Right lobe of liver (tissue), 6 donors: ENCODE measurements around the gene CORO2B. TPM values are rescaled to one million over a fixed set of nuclear protein-coding genes. Genes with fewer than 3 reads are reported as not detected.
"Not testable (repeated sequence)": the region's sequence is repeated elsewhere in the genome, so short reads cannot be mapped to it uniquely, and the experiment has no call there.

ENCODE experiments used
- ATAC-seq, 4 donors: fragments of 200-7000 bp; cut with Tn5 transposase; one replicate each; pipeline ENCODE4 v1.9.1; 2020; ENCODE audit warnings: mild to moderate bottlenecking in 4 of 4, moderate library complexity in 4 of 4
- DNase-seq, 3 donors: peaks; one replicate each; pipeline ENCODE4 v3.0.0-alpha.2; 2020
- H3K27ac ChIP-seq, 3 donors: fragments of 200-600 bp; one replicate each; pipeline ENCODE4 v1.8.0; 2022
- H3K27me3 ChIP-seq, 2 donors: fragments of 200-600 bp; one replicate each; pipeline ENCODE4 v1.8.0; 2022
- H3K36me3 ChIP-seq, 4 donors: fragments of 200-600 bp; sonication (generic) in 1 of 4; one replicate each; pipeline versions ENCODE4 v1.5.1 to v1.8.0; 2017 to 2022; ENCODE audit warnings: control low read depth in 1 of 4
- H3K4me1 ChIP-seq, 4 donors: fragments of 200-600 bp; sonication (generic) in 1 of 4; one replicate each; pipeline versions ENCODE4 v1.5.1 to v1.8.0; 2017 to 2022; ENCODE audit warnings: control low read depth in 1 of 4
- H3K4me3 ChIP-seq, 3 donors: fragments of 200-600 bp; one replicate each; pipeline ENCODE4 v1.8.0; 2022
- H3K9me3 ChIP-seq, 4 donors: fragments of 200-600 bp; sonication (generic) in 1 of 4; one replicate each; pipeline versions ENCODE4 v1.5.1 to v1.8.0; 2017 to 2022; ENCODE audit warnings: control low read depth in 1 of 4
- POLR2A ChIP-seq: fragments of 450-650 bp; IDR thresholded peaks from one replicate; pipeline ENCODE4 v1.6.1; 2017; ENCODE audit warnings: antibody characterized with exemption, mild to moderate bottlenecking
- WGBS: methylation state at CpG from one replicate; pipeline ENCODE4 v1.1.6; 2018; ENCODE audit warnings: low coverage, low lambda C conversion rate; ENCODE audit not compliant: insufficient coverage; ENCODE audit errors: missing lambda C conversion rate; 5-methylcytosine and 5-hydroxymethylcytosine counted together
- intact Hi-C, 2 donors: fragments of 100-400 bp; cut with DNase I; formaldehyde crosslinking; loops; one replicate each; pipeline versions ENCODE4 v1.11.2 to v1.14.1; 2022
- total RNA-seq, 6 experiments: library from RNA; depleted of rRNA in 2 of 6; stranded (reverse); fragments of >200 nt in 2 of 6; fragmentation: NEBNext Ultra II Directional in 3 of 6; extraction: Animal tissue kit (Norgen Biotek cat#: 25700) in 3 of 6; gene quantifications; one replicate each; pipeline versions ENCODE4 v1.1.0 to v1.2.4, GENCODE V29; 2016 to 2023
- TF ChIP-seq, protein P1 (sequence below), 4 donors: fragments of 200-600 bp in 3 of 4; fragments of 450-650 bp in 1 of 4; IDR thresholded peaks; one replicate each; pipeline versions ENCODE4 v1.5.1 to v1.8.0; 2016 to 2022; ENCODE audit warnings: antibody characterized with exemption in 4 of 4, mild to moderate bottlenecking in 2 of 4
- donor health status: DM: no; HTN: yes; CAD: no.
- donor health status: DM: no; HTN: no; CAD: no.
- donor health status: DM: no; HTN: no; CAD: no.
- donor health status: DM: no; HTN: yes; CAD: no.
- donor health status: DM: no; HTN: yes; CAD: no.

The CORO2B gene
- total RNA-seq, 6 experiments from 2014 or later, result 0.18 to 0.68 (median 0.41) TPM

GRCh38 chr15:68743256-68743655 is 164.5 kb downstream of the CORO2B start:
- 88% methylated on average over 3 of the region's 3 CpGs for WGBS

GRCh38 chr15:68749365-68749764 is 170.6 kb downstream of the CORO2B start:
- Histone ChIP-seq H3K27ac (no peak overlapping the region), H3K4me1 (no peaks in the 10 kb centered on the region), H3K36me3 (no peaks in the 10 kb centered on the region), H3K4me3 (no peak overlapping the region), H3K27me3 (no peaks in the 10 kb centered on the region), H3K9me3 (peaks cover 0 to 3% (median 0%) of the 10 kb centered on the region in 4 donors)
- intact Hi-C loops, result no loop called here
- ATAC-seq (no peak), DNase-seq (no peak)
- WGBS, result 72% methylated on average over 7 of the region's 7 CpGs
- TF ChIP-seq POLR2A, result no peak
- TF ChIP-seq, protein P1, sequence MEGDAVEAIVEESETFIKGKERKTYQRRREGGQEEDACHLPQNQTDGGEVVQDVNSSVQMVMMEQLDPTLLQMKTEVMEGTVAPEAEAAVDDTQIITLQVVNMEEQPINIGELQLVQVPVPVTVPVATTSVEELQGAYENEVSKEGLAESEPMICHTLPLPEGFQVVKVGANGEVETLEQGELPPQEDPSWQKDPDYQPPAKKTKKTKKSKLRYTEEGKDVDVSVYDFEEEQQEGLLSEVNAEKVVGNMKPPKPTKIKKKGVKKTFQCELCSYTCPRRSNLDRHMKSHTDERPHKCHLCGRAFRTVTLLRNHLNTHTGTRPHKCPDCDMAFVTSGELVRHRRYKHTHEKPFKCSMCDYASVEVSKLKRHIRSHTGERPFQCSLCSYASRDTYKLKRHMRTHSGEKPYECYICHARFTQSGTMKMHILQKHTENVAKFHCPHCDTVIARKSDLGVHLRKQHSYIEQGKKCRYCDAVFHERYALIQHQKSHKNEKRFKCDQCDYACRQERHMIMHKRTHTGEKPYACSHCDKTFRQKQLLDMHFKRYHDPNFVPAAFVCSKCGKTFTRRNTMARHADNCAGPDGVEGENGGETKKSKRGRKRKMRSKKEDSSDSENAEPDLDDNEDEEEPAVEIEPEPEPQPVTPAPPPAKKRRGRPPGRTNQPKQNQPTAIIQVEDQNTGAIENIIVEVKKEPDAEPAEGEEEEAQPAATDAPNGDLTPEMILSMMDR (IDR thresholded peaks at IDR 0.05), result no peak

More at GRCh38 chr15:68743256-68743655, 164.5 kb downstream of the CORO2B start:
- peaks cover 0 to 3% (median 0%) of the 10 kb centered on the region in 4 donors for H3K9me3 ChIP-seq
- TF ChIP-seq, protein P1 (IDR thresholded peaks at IDR 0.05), result no peak
- no peak for TF ChIP-seq POLR2A
- H3K4me1 ChIP-seq, result peaks cover 0 to 3% (median 0%) of the 10 kb centered on the region in 4 donors
- no peaks in the 10 kb centered on the region for H3K27me3 ChIP-seq
- ATAC-seq, result no peak
- no peak overlapping the region for H3K27ac ChIP-seq
- intact Hi-C loops, result no loop called here
- H3K4me3 ChIP-seq, result no peak overlapping the region
- DNase-seq, result no peak
- no peaks in the 10 kb centered on the region for H3K36me3 ChIP-seq

- no peaks in the 10 kb centered on the region for H3K4me1 ChIP-seq
- TF ChIP-seq, protein P1 (IDR thresholded peaks at IDR 0.05), result no peak
- TF ChIP-seq POLR2A, result no peak
- H3K27ac ChIP-seq, result no peak overlapping the region
- DNase-seq (no peak), ATAC-seq (no peak)
- H3K9me3 ChIP-seq, result peaks cover 0 to under 1% (median 0%) of the 10 kb centered on the region in 4 donors
- H3K4me3 ChIP-seq, result no peak overlapping the region
- intact Hi-C loops, result no loop called here
- no peaks in the 10 kb centered on the region for H3K36me3 ChIP-seq
- WGBS, result 51% methylated on average over 2 of the region's 2 CpGs
- no peaks in the 10 kb centered on the region for H3K27me3 ChIP-seq
These were observed 171.0 kb downstream of the CORO2B start for GRCh38 chr15:68749793-68750192.

GRCh38 chr15:68751622-68752021 is 172.8 kb downstream of the CORO2B start:
- DNase-seq, result no peak
- TF ChIP-seq POLR2A, result no peak
- TF ChIP-seq, protein P1 (IDR thresholded peaks at IDR 0.05), result no peak
- Histone ChIP-seq H3K27me3 (no peaks in the 10 kb centered on the region), H3K27ac (no peak overlapping the region), H3K9me3 (no peaks in the 10 kb centered on the region), H3K4me1 (no peaks in the 10 kb centered on the region), H3K36me3 (no peaks in the 10 kb centered on the region), H3K4me3 (no peak overlapping the region)
- intact Hi-C loops, result no loop called here
- no peak for ATAC-seq

DNA sequence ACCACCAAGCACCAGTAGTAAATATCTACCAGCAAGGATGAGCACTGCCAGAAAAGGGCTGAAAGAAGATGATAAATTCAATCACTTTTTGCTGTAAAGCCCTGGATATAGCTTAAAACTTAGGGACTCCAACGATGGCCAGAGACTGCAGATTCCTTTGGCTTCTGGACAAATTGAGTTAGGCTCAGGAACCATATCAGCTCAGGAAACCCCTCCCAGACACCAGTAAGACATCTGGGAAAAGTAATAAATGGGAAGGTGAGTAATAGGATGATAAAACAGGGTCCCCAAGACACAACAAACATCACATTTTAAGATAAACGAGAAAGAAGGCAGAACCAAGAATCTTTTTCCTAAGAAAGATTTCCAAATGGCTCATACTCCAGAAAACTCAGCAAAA is 176.9 kb downstream of the CORO2B start:
- intact Hi-C loops, result no loop called here
- TF ChIP-seq, protein P1 (IDR thresholded peaks at IDR 0.05), result no peak
- TF ChIP-seq POLR2A, result no peak
- DNase-seq (no peak), ATAC-seq (no peak)
- Histone ChIP-seq H3K27me3 (no peaks in the 10 kb centered on the region), H3K4me1 (no peaks in the 10 kb centered on the region), H3K27ac (no peak overlapping the region), H3K9me3 (no peaks in the 10 kb centered on the region), H3K4me3 (no peak overlapping the region), H3K36me3 (no peaks in the 10 kb centered on the region)
- 31% methylated on average over 2 of the region's 2 CpGs for WGBS

DNA sequence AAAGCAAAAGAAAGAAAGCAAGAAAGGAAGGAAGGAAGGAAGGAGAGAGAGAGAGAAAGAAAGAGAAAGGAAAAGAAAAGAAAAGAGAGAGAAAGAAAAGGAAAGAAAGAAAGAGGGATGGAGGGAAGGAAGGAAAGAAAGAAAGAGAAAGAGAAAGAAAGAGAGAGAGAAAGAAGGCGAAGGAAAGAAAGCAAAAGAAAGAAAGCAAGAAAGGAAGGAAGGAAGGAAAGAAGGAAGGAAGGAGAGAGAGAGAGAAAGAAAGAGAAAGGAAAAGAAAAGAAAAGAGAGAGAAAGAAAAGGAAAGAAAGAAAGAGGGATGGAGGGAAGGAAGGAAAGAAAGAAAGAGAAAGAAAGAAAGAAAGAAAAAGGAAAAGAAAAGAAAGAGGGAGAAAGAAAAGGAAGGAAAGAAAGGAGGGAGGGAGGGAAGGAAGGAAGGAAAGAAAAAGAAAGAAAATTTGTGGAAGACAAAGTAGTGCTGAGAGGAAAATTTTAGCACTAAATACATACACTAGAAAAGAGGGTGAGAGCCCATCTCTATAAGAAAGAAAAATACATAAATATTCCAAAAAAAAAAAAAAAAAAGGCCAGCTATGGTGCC is 181.3 kb downstream of the CORO2B start:
- DNase-seq, H3K4me1 ChIP-seq, H3K9me3 ChIP-seq, ATAC-seq, intact Hi-C loops, H3K4me3 ChIP-seq, H3K36me3 ChIP-seq, H3K27ac ChIP-seq, H3K27me3 ChIP-seq: not testable (repeated sequence)
- WGBS, result 100% methylated on average over 1 of the region's 1 CpG
